Measurements from ENCODE around the gene BEND5. TPM values are rescaled to one million over a fixed set of nuclear protein-coding genes. Genes with fewer than 3 reads are reported as not detected.

BEND5 gene
- total RNA-seq, 3 donors from 2014 or later (not counting 1 experiment from before 2014, with no cell fraction given) = 1.2 to 5.1 (median 2.6) TPM

GRCh38 chr1:48750109-48750508, 26.6 kb downstream of the BEND5 start:
- intact Hi-C loops (cut with micrococcal nuclease) = no loop called here
- Mint-ChIP-seq H3K27me3 (ENCODE audit: low read depth in 2 of 2) (no peaks in the 10 kb centered on the region), H3K4me3 (no peak overlapping the region), H3K36me3 (no peaks in the 10 kb centered on the region), H3K4me1 (no peaks in the 10 kb centered on the region), H3K9me3 (no peaks in the 10 kb centered on the region), H3K27ac (no peak overlapping the region)
- no peak overlapping the region for H3K4me3 ChIP-seq (ENCODE audit: low read length)
- WGBS (ENCODE audit: insufficient coverage) = 43% methylated on average over 1 of the region's 1 CpG
- ATAC-seq (no peak), DNase-seq (no peak)
- no peaks in the 10 kb centered on the region for H3K27me3 ChIP-seq (ENCODE audit: control insufficient read depth, insufficient read depth, low read length)
- H3K36me3 ChIP-seq (ENCODE audit: control insufficient read depth, insufficient read depth, low read length) = no peaks in the 10 kb centered on the region
- no peak for TF ChIP-seq CTCF (IDR thresholded peaks at IDR 0.05)
- peaks cover 3% of the 10 kb centered on the region for H3K4me1 ChIP-seq (ENCODE audit: control insufficient read depth, insufficient read depth, low read length)
- no peak overlapping the region for H3K27ac ChIP-seq (ENCODE audit: low read length)
- H3K9me3 ChIP-seq (ENCODE audit: control insufficient read depth, insufficient read depth, low read length) = no peaks in the 10 kb centered on the region

- DNase-seq (no peak), ATAC-seq (no peak)
- TF ChIP-seq CTCF (IDR thresholded peaks at IDR 0.05) = no peak
- no peaks in the 10 kb centered on the region for H3K27me3 Mint-ChIP-seq (ENCODE audit: low read depth in 2 of 2)
- H3K9me3 Mint-ChIP-seq = no peaks in the 10 kb centered on the region
- no peak overlapping the region for H3K27ac Mint-ChIP-seq
- H3K36me3 ChIP-seq (ENCODE audit: control insufficient read depth, insufficient read depth, low read length) = no peaks in the 10 kb centered on the region
- no peak overlapping the region for H3K4me3 Mint-ChIP-seq
- no peaks in the 10 kb centered on the region for H3K4me1 Mint-ChIP-seq
- no peaks in the 10 kb centered on the region for H3K36me3 Mint-ChIP-seq
- H3K4me3 ChIP-seq (ENCODE audit: low read length) = no peak overlapping the region
- H3K4me1 ChIP-seq (ENCODE audit: control insufficient read depth, insufficient read depth, low read length) = peaks cover 3% of the 10 kb centered on the region
- no peaks in the 10 kb centered on the region for H3K9me3 ChIP-seq (ENCODE audit: control insufficient read depth, insufficient read depth, low read length)
- H3K27me3 ChIP-seq (ENCODE audit: control insufficient read depth, insufficient read depth, low read length) = no peaks in the 10 kb centered on the region
- intact Hi-C loops (cut with micrococcal nuclease) = no loop called here
- WGBS (ENCODE audit: insufficient coverage) = 86% methylated on average over 7 of the region's 7 CpGs
- no peak overlapping the region for H3K27ac ChIP-seq (ENCODE audit: low read length)
These were observed 27.6 kb downstream of the BEND5 start for GRCh38 chr1:48749068-48749467.

- H3K4me3 Mint-ChIP-seq = no peak overlapping the region
- no peak overlapping the region for H3K27ac Mint-ChIP-seq
- no peaks in the 10 kb centered on the region for H3K9me3 Mint-ChIP-seq
- no peaks in the 10 kb centered on the region for H3K9me3 ChIP-seq (ENCODE audit: control insufficient read depth, insufficient read depth, low read length)
- H3K27ac ChIP-seq (ENCODE audit: low read length) = no peak overlapping the region
- ATAC-seq = no peak
- TF ChIP-seq CTCF (IDR thresholded peaks at IDR 0.05) = no peak
- H3K4me1 Mint-ChIP-seq = no peaks in the 10 kb centered on the region
- no peaks in the 10 kb centered on the region for H3K36me3 Mint-ChIP-seq
- H3K36me3 ChIP-seq (ENCODE audit: control insufficient read depth, insufficient read depth, low read length) = no peaks in the 10 kb centered on the region
- H3K4me1 ChIP-seq (ENCODE audit: control insufficient read depth, insufficient read depth, low read length) = peaks cover 3% of the 10 kb centered on the region
- 85% methylated on average over 3 of the region's 5 CpGs for WGBS (ENCODE audit: insufficient coverage)
- DNase-seq = no peak
- H3K4me3 ChIP-seq (ENCODE audit: low read length) = no peak overlapping the region
- intact Hi-C loops (cut with micrococcal nuclease) = no loop called here
- no peaks in the 10 kb centered on the region for H3K27me3 ChIP-seq (ENCODE audit: control insufficient read depth, insufficient read depth, low read length)
- no peaks in the 10 kb centered on the region for H3K27me3 Mint-ChIP-seq (ENCODE audit: low read depth in 2 of 2)
These were observed 29.8 kb downstream of the BEND5 start for GRCh38 chr1:48746906-48747305.

- Mint-ChIP-seq H3K36me3 (no peaks in the 10 kb centered on the region), H3K9me3 (no peaks in the 10 kb centered on the region), H3K4me3 (no peak overlapping the region), H3K4me1 (no peaks in the 10 kb centered on the region), H3K27ac (no peak overlapping the region), H3K27me3 (ENCODE audit: low read depth in 2 of 2) (no peaks in the 10 kb centered on the region)
- Histone ChIP-seq H3K27me3 (ENCODE audit: control insufficient read depth, insufficient read depth, low read length) (no peaks in the 10 kb centered on the region), H3K9me3 (ENCODE audit: control insufficient read depth, insufficient read depth, low read length) (no peaks in the 10 kb centered on the region), H3K4me3 (ENCODE audit: low read length) (no peak overlapping the region), H3K27ac (ENCODE audit: low read length) (no peak overlapping the region), H3K4me1 (ENCODE audit: control insufficient read depth, insufficient read depth, low read length) (no peaks in the 10 kb centered on the region), H3K36me3 (ENCODE audit: control insufficient read depth, insufficient read depth, low read length) (no peaks in the 10 kb centered on the region)
- TF ChIP-seq CTCF (IDR thresholded peaks at IDR 0.05) = no peak
- DNase-seq (no peak), ATAC-seq (no peak)
- intact Hi-C loops (cut with micrococcal nuclease) = no loop called here
- WGBS (ENCODE audit: insufficient coverage) = 100% methylated on average over 2 of the region's 2 CpGs
These were observed 32.7 kb downstream of the BEND5 start for GRCh38 chr1:48744032-48744431.

All from natural killer cell (primary cell).